LNCaP clone FGC (cell line): ENCODE data around the gene GDI2.

Experiments
- DNase-seq: peaks from one replicate; pipeline ENCODE4 v3.0.0-alpha.2; 2011; ENCODE audit warnings: low read depth
- H3K4me3 ChIP-seq: 2 replicates; pipeline ENCODE4 v1.5.1; 2011; ENCODE audit warnings: mild to moderate bottlenecking, low read depth, low read length, control low read depth
- CTCF ChIP-seq: IDR thresholded peaks from 2 replicates; pipeline ENCODE4 v1.5.1; 2012; ENCODE audit warnings: mild to moderate bottlenecking; ENCODE audit not compliant: control insufficient read depth, insufficient read depth; ENCODE audit errors: extremely low read depth

Gene GDI2

GRCh38 chr10:5760515-5760914 is 52.7 kb downstream of the GDI2 start:
- no peak overlapping the region for H3K4me3 ChIP-seq
- no peak for DNase-seq
- no peak for TF ChIP-seq CTCF

GRCh38 chr10:5758927-5759326 is 54.3 kb downstream of the GDI2 start:
- no peak for TF ChIP-seq CTCF
- no peak for DNase-seq
- no peak overlapping the region for H3K4me3 ChIP-seq

- TF ChIP-seq CTCF: no peak
- DNase-seq: peak; percentile 53
- no peak overlapping the region for H3K4me3 ChIP-seq
Observed at GRCh38 chr10:5757766-5758517, 55.3 kb downstream of the GDI2 start.

GRCh38 chr10:5752301-5752871 is 60.8 kb downstream of the GDI2 start:
- H3K4me3 ChIP-seq: no peak overlapping the region
- no peak for TF ChIP-seq CTCF
- no peak for DNase-seq

- no peak overlapping the region for H3K4me3 ChIP-seq
- no peak for TF ChIP-seq CTCF
- no peak for DNase-seq
Observed at GRCh38 chr10:5751601-5752253, 61.5 kb downstream of the GDI2 start.

- no peak overlapping the region for H3K4me3 ChIP-seq
- no peak for DNase-seq
- no peak for TF ChIP-seq CTCF
Observed at GRCh38 chr10:5748394-5748803, 64.8 kb downstream of the GDI2 start.
